ENCODE data around the gene GBP6.
"Not testable (repeated sequence)": the region's sequence is repeated elsewhere in the genome, so short reads cannot be mapped to it uniquely, and the experiment has no call there.

GBP6 gene, protein sequence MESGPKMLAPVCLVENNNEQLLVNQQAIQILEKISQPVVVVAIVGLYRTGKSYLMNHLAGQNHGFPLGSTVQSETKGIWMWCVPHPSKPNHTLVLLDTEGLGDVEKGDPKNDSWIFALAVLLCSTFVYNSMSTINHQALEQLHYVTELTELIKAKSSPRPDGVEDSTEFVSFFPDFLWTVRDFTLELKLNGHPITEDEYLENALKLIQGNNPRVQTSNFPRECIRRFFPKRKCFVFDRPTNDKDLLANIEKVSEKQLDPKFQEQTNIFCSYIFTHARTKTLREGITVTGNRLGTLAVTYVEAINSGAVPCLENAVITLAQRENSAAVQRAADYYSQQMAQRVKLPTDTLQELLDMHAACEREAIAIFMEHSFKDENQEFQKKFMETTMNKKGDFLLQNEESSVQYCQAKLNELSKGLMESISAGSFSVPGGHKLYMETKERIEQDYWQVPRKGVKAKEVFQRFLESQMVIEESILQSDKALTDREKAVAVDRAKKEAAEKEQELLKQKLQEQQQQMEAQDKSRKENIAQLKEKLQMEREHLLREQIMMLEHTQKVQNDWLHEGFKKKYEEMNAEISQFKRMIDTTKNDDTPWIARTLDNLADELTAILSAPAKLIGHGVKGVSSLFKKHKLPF

DNA sequence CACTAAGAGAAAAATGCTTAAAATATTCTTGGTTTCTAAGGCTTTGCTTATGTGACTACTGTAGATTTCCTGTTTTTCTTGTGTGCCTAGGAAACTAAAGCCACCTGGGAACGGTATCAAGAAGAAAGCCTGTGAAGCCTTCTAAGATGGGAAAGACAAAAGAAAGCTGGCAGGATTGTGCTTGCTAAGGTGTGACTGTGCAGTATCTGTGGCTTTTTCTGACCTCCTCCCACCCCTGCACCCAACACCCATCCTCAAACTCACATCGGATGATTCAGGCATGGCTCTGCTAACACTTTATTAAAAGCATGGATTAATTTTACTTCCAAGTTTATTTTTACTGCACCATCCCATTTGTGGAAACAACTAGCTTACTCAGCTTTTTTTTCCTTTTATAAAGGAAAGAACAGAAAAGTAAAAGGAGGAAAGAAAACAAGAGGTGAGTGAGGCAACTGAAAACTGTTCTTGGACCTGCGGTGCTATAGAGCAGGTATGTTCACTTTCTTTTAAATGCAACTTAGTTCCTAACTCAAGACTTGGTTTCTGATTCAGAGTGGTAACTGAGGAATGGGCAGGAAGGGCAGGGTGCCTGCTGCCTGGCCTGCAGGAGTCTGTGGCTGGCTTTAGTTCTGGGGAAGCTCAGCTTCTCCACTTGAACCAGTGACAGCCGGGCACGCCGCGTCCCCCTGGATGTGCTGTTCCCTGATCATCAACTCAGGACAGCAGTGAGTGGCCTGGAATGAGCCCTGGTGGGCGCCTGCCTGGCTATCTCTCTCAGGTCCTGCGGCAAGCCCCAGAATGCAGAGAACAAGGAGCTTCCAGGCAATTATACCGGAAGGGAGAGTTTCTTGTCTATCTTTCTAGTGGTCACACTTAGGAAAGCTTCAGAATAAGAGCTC, at the start of gene GBP6:
TSS of gene GBP6 (plus strand) at position 422 of the 899 bp plus-strand sequence. CDS start 4,493 bp downstream, outside the sequence.
- no peak for DNase-seq (ENCODE audit: low read depth in 3 of 3)

GRCh38 chr1:89322402-89322801, 41.5 kb upstream of the GBP6 start:
- DNase-seq (ENCODE audit: low read depth in 3 of 3), result no peak

DNA sequence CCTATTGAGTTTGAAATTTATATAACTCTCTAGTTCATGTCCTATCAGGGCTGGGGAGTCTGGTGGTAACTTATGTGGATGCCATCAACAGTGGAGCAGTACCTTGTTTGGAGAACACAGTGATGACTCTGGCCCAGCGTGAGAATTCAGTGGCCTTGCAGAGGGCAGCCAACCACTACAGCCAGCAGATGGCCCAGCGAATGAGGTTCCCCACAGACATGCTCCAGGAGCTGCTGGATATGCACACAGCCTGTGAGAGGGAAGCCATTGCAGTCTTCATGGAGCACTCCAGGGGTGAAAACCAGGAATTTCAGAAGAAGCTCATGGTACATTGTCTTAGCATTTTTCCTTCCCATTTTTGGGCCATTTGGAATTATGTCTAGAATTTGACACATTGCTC, 32.0 kb upstream of the GBP6 start:
- DNase-seq (ENCODE audit: low read depth in 3 of 3), result no peak

DNA sequence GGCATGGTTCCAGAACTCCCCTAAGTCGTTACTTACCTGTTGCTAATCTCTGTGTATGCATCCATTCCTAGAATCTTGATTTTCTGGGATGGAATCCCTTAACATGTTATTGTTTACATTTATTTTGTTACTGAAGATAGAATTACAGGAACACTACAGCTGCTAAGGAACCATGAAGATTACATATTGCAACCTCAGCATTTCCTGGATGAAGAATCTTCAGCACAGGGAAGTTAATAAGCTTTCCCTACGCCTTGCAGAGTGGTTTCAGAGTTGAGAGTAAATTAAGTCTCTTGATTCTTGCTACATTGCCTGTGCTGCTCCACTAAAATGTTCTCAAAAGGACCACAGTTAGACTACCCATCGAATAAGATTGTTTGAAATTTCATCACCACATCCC, 31.4 kb upstream of the GBP6 start:
- DNase-seq (ENCODE audit: low read depth in 3 of 3), result no peak

DNA sequence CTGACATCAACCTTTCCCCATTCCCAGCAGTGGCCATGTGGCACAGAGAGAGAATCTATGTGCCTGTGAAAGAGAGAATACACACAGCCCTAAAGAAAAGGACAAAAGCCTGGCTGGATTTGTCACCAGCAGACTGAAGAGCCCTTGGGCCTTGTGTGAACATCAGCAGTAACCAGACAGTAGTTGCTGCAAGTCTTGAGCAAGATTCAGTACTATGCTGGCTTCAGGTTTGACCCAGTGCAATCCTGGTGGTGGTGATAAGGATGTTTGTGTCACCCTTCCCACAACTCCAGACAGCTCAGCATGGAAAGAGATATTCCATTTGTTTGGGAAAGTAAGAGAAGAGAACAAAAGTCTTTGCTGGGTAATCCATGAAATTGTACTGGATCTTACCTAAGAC, 28.4 kb upstream of the GBP6 start:
- no peak for DNase-seq (ENCODE audit: low read depth in 3 of 3)

- DNase-seq (ENCODE audit: low read depth in 3 of 3), result no peak
Observed at GRCh38 chr1:89337903-89338302, 26.0 kb upstream of the GBP6 start.

DNA sequence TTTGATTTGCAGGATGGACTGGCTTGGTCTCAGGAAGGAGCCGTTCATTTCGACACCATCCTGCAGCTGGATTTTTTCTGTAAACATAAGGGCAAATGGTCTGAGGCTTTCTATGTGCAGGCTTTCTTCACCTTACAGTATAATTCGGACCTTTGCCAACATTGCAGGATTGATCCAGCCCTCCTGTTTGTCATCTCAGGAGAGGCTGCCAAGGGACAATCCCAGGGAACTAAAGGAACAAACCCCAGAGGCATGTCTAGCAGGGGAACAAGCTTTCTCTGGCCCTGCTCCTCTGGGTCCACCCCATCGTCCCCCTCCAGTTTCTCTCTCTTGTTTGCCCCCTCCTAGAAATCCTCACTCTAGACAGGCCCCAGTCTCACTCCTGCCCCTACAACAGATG, 24.8 kb upstream of the GBP6 start:
- DNase-seq (ENCODE audit: low read depth in 3 of 3), result no peak

DNA sequence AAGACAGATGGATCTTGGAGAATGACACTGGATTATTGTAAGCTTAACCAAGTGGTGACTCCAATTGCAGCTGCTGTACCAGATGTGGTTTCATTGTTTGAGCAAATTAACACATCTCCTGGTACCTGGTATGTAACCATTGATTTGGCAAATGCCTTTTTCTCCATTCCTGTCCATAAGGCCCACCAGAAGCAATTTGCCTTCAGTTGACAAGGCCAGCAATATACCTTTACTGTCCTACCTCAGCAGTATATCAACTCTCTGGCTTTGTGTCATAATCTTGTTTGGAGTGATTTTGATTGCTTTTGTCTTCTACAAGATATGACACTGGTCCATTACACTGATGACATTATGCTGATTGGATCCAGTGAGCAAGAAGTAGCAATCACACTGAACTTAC, 18.4 kb upstream of the GBP6 start:
- not testable (repeated sequence) for DNase-seq (ENCODE audit: low read depth in 3 of 3)

- no peak for DNase-seq (ENCODE audit: low read depth in 3 of 3)
Observed at GRCh38 chr1:89347296-89347695, 16.6 kb upstream of the GBP6 start.

- DNase-seq (ENCODE audit: low read depth in 3 of 3), result no peak
Observed at GRCh38 chr1:89350298-89350697, 13.6 kb upstream of the GBP6 start.

- no peak for DNase-seq (ENCODE audit: low read depth in 3 of 3)
Observed at GRCh38 chr1:89351597-89352311, 12.1 kb upstream of the GBP6 start.

DNA sequence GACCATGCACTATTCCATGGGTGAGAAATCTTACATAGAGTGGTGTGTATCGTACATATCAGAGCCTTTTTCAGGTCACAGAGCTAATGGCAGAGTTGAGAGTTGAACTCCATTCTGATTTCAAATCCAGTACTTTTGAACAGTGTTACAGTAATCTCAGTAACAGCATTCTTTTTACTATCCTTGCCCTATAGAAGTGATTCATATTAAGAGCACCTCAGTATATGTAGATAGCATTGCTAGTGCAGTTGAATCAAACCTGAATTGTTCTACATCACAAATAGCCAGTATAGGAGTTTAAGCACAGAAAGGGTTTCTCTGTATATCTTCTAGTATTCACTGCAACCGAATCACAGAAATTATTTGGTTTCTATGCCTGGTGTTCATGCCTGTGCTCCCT, 11.4 kb upstream of the GBP6 start:
- DNase-seq (ENCODE audit: low read depth in 3 of 3), result no peak

GRCh38 chr1:89354205-89354604, 9.7 kb upstream of the GBP6 start:
- DNase-seq (ENCODE audit: low read depth in 3 of 3), result no peak

- no peak for DNase-seq (ENCODE audit: low read depth in 3 of 3)
Observed at GRCh38 chr1:89355056-89355455, 8.8 kb upstream of the GBP6 start.

DNA sequence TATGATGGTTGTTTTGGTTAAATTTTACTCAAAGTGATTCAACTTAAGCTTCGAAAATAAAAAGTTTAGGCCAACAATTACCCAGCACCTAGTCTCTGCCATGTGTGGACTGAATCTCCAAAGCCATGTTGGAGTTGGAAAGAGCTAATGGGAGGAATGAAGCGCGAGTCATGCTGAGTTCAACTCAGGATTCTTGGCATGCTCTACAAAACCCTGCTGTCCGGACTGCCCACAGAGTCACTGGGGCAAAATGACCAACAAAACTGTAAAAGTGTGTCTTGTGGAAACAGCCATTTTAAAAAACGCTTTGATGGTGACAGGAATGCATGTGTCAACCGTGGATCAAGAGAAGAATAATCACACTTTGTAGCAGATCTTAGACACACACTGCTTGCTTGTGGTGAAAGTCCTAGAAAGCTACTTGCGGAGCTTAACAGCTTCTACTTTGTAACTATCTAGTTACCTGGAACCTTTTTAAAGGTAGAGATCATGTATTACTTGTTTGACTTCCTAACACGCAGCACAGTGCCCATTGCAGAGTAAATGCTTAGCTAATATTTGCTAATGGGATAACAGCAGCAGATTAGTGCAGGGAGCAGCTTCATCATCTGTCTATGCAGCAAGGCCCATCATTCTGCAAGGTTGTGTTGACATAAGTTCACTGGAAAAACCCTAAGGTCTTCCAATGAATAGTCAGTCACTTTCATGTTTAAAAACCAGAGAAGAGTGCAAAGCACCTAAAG, 7.0 kb upstream of the GBP6 start:
- no peak for DNase-seq (ENCODE audit: low read depth in 3 of 3)

DNA sequence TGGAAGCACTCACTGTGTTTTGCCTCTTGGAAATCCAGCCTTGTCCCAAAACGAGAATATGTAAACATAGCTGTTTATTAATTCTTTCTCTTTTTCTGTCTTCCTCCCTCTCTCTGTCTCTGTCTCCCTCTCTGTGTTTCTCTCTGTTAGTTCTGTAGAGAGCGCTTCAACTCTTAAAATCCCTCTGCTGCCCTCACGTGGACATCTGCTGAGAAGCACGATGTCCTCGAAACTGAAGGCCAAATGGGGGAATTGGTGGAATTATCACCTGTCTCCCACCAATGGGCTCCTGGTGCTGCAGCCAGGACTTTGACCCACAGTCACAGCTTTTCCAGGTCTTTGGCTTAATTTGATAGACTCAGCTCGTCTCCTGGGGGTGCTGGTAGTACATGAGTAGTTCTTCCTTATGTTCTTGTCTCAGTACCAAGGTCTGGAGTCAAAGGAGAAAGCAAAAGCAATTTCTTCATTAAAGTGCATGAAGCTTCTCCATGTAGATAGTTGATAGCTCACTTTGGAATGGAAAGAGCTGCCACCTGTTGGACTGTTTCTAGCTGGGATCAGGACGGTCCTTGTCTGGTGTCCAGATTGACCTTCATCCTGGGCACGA, 5.5 kb upstream of the GBP6 start:
- peak; percentile 65 to 74 (median 71) for DNase-seq (ENCODE audit: low read depth in 3 of 3)

- DNase-seq (ENCODE audit: low read depth in 3 of 3), result no peak
Observed at GRCh38 chr1:89360716-89361115, 3.1 kb upstream of the GBP6 start.

- no peak for DNase-seq (ENCODE audit: low read depth in 3 of 3)
Observed at GRCh38 chr1:89361681-89362080, 2.2 kb upstream of the GBP6 start.

DNA sequence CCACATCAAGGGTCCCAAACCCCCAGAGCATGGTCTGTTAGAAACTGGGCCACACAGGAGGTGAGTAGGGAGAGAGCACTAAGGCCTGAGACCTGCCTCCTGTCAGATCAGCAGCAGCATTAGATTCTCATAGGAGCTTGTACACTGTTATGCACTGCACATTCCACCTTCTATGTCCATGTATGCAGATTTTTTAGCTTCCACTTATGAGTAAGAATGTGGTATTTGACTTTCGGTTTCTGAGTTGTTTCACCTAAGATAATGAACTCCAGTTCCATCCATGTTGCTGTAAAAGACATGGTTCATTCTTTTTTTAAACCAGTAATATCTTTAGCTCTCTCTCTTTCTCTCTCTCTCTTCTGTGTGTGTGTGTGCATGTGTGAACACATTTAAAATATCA, 663 bp upstream of the GBP6 start:
- DNase-seq (ENCODE audit: low read depth in 3 of 3), result no peak

GRCh38 chr1:89364954-89365550, 1.2 kb downstream of the GBP6 start:
- DNase-seq (ENCODE audit: low read depth in 3 of 3), result no peak

Data from stimulated activated CD4-positive, alpha-beta T cell treated with anti-CD3 and anti-CD28 coated beads, TNF-alpha, amount 100 ng/mL, for 4 hours (primary cell).